WTC11 (cell line): ENCODE measurements around the gene CUEDC1. TPM values are rescaled to one million over a fixed set of nuclear protein-coding genes. Genes with fewer than 3 reads are reported as not detected.

ENCODE experiments used
- ATAC-seq: fragments of 200-7000 bp; cut with Tn5 transposase; 2 replicates; pipeline ENCODE4 v1.10.0; 2021; ENCODE audit warnings: mild to moderate bottlenecking, moderate library complexity
- CTCF ChIA-PET: fragments of 300-600 bp; sonication (Branson Sonifier 250); formaldehyde crosslinking; loops from one replicate; lab custom pipeline; 2021; ENCODE audit warnings: antibody characterized with exemption; lab: Charles Lee
- POLR2A ChIA-PET: fragments of 350-600 bp; sonication (Branson Sonifier 250); formaldehyde crosslinking; loops from one replicate; lab custom pipeline; 2021; ENCODE audit warnings: antibody characterized with exemption; lab: Charles Lee
- DNase-seq: peaks from one replicate; pipeline ENCODE4 v3.0.0; 2021; ENCODE audit warnings: low spot score
- H3K27ac Mint-ChIP-seq: 2 replicates; pipeline ENCODE4 v1.8.0; 2021; ENCODE audit warnings: mixed read lengths
- H3K27me3 Mint-ChIP-seq: 2 replicates; pipeline ENCODE4 v1.8.0; 2021; ENCODE audit warnings: low read depth, mild to moderate bottlenecking, moderate library complexity, mixed read lengths
- H3K36me3 Mint-ChIP-seq: 2 replicates; pipeline ENCODE4 v1.8.0; 2021; ENCODE audit warnings: mixed read lengths
- H3K4me1 Mint-ChIP-seq: 2 replicates; pipeline ENCODE4 v1.8.0; 2022; ENCODE audit warnings: mixed read lengths
- H3K4me3 Mint-ChIP-seq: 2 replicates; pipeline ENCODE4 v1.8.0; 2021; ENCODE audit warnings: mild to moderate bottlenecking, moderate library complexity, mixed read lengths
- H3K9me3 Mint-ChIP-seq: 2 replicates; pipeline ENCODE4 v1.8.0; 2021; ENCODE audit warnings: mixed read lengths
- CREM ChIP-seq: sonication (generic); formaldehyde crosslinking; IDR thresholded peaks from 2 replicates; pipeline ENCODE4 v1.8.1; 2022; ENCODE audit warnings: mild to moderate bottlenecking, missing genetic modification reagents, moderate library complexity
- FOXP1 ChIP-seq: sonication (generic); formaldehyde crosslinking; IDR thresholded peaks from 2 replicates; pipeline ENCODE4 v1.8.0; 2022; ENCODE audit warnings: missing genetic modification reagents, mild to moderate bottlenecking, moderate library complexity, borderline replicate concordance
- HMGA2 ChIP-seq: fragments of 250-450 bp; sonication (Bioruptor Pico); IDR thresholded peaks from 2 replicates; pipeline ENCODE4 v1.4.0; 2021; ENCODE audit warnings: mild to moderate bottlenecking, moderate library complexity
- IRF2 ChIP-seq: sonication (generic); formaldehyde crosslinking; IDR thresholded peaks from 2 replicates; pipeline ENCODE4 v1.8.0; 2022; ENCODE audit warnings: low read depth, missing genetic modification reagents, borderline replicate concordance
- RELA ChIP-seq: sonication (generic); formaldehyde crosslinking; IDR thresholded peaks from 2 replicates; pipeline ENCODE4 v1.8.1; 2022; ENCODE audit warnings: missing genetic modification reagents, mild to moderate bottlenecking, borderline replicate concordance
- RORB ChIP-seq: fragments of 250-450 bp; sonication (Bioruptor Pico); IDR thresholded peaks from 2 replicates; pipeline ENCODE4 v1.9.0; 2021; ENCODE audit warnings: mild to moderate bottlenecking
- ZNF121 ChIP-seq: sonication (generic); formaldehyde crosslinking; IDR thresholded peaks from 2 replicates; pipeline ENCODE4 v1.8.0; 2023; ENCODE audit warnings: missing genetic modification reagents
- ZNF138 ChIP-seq: sonication (generic); formaldehyde crosslinking; conservative IDR thresholded peaks from 2 replicates; pipeline ENCODE4 v1.8.1; 2022; ENCODE audit warnings: mild to moderate bottlenecking, moderate library complexity, missing genetic modification reagents
- ZNF232 ChIP-seq: sonication (generic); formaldehyde crosslinking; IDR thresholded peaks from 2 replicates; pipeline ENCODE4 v1.8.0; 2022; ENCODE audit warnings: mild to moderate bottlenecking, missing genetic modification reagents
- ZNF263 ChIP-seq: sonication (generic); formaldehyde crosslinking; IDR thresholded peaks from 2 replicates; pipeline ENCODE4 v1.8.1; 2022; ENCODE audit warnings: low read depth, mild to moderate bottlenecking, moderate library complexity, missing genetic modification reagents
- ZNF416 ChIP-seq: fragments of 250-450 bp; sonication (Bioruptor Pico); IDR thresholded peaks from 2 replicates; pipeline ENCODE4 v1.9.0; 2021; ENCODE audit warnings: mild to moderate bottlenecking, inconsistent platforms
- ZNF671 ChIP-seq: fragments of 250-450 bp; sonication (Bioruptor Pico); IDR thresholded peaks from 2 replicates; pipeline ENCODE4 v1.8.0; 2021; ENCODE audit warnings: mild to moderate bottlenecking
- total RNA-seq: library from RNA; stranded (reverse); gene quantifications from 3 replicates; pipeline ENCODE4 v1.2.3, GENCODE V29; 2021
- TF ChIP-seq, protein P1 (sequence below): sonication (generic); formaldehyde crosslinking; IDR thresholded peaks from 2 replicates; pipeline ENCODE4 v1.8.1; 2022; ENCODE audit warnings: low read depth, mild to moderate bottlenecking, moderate library complexity, missing genetic modification reagents, borderline replicate concordance
- TF ChIP-seq, protein P2 (sequence below): sonication (generic); formaldehyde crosslinking; IDR thresholded peaks from 2 replicates; pipeline ENCODE4 v1.8.0; 2022; ENCODE audit warnings: mild to moderate bottlenecking, missing genetic modification reagents
- TF ChIP-seq, protein P3 (sequence below): sonication (generic); formaldehyde crosslinking; IDR thresholded peaks from 2 replicates; pipeline ENCODE4 v1.8.1; 2023; ENCODE audit warnings: mild to moderate bottlenecking, missing genetic modification reagents, borderline replicate concordance
- TF ChIP-seq, protein P4 (sequence below): fragments of 250-450 bp; sonication (Bioruptor Pico); IDR thresholded peaks from 2 replicates; pipeline ENCODE4 v1.9.0; 2021; ENCODE audit warnings: mild to moderate bottlenecking
- TF ChIP-seq, protein P5 (sequence below): sonication (generic); formaldehyde crosslinking; IDR thresholded peaks from 2 replicates; pipeline ENCODE4 v1.8.1; 2023; ENCODE audit warnings: mild to moderate bottlenecking, missing genetic modification reagents, moderate library complexity

Gene CUEDC1
- total RNA-seq, 1 experiment from 2014 or later: 12.2 TPM

DNA sequence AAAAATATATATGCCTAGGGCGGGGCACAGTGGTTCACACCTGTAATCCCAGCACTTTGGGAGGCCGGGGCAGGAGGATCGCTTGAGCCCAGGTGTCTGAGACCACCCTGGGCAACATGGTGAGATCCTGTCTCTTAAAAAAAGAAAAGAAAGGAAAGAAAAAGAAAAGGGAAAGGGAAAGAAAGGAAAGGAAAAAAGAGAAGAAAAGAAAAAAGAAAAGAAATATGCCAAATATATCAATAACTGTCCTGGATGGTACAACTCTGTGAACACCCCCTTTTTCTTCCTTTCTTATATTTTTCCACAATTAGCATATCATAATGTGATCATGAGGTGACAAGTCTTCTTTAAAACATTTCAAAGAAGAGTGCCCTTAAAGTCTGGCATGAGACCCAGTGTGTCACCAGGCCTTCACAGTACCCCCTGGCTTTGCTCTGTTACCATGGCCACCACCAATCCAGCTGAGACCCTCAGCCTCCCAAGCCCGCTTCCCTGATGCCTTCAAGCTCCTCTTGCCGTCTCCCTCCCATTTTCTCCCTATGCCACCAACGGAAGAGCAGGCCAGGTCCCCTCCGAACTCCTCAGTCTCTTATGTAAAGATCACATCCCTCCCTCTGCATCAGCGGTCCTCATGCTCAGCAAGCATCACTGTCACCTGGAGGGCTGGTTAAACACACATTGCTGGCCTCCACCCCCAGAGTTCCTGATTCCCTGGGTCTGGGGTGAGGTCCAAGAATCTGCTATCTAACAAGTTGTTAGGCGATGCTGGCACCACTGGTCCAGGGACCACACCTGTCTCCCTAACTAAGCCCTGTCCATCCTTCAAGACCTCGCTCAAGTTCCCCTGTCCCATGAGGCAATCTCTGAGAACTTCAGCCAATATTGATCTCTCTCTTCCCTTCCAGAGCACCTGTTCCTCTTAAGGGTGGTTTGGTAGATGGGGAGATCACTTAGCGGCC lies 44.5 kb downstream of the CUEDC1 start:
- no peak for TF ChIP-seq FOXP1 (CRISPR knock-in tag)
- TF ChIP-seq ZNF232 (CRISPR knock-in tag): no peak
- TF ChIP-seq ZNF263 (CRISPR knock-in tag): no peak
- no peak for TF ChIP-seq RORB (CRISPR knock-in tag)
- TF ChIP-seq IRF2 (CRISPR knock-in tag): no peak
- no peak for TF ChIP-seq ZNF121 (CRISPR knock-in tag)
- TF ChIP-seq RELA (CRISPR knock-in tag): no peak
- TF ChIP-seq ZNF416 (CRISPR knock-in tag): no peak
- Mint-ChIP-seq H3K4me3 (no peak overlapping the region), H3K4me1 (peaks cover 52% of the 10 kb centered on the region), H3K27ac (0 out of 2 replicates have a peak overlapping the region, but pooled peaks have one; percentile 2), H3K36me3 (no peaks in the 10 kb centered on the region), H3K27me3 (no peaks in the 10 kb centered on the region), H3K9me3 (no peaks in the 10 kb centered on the region)
- DNase-seq (no peak), ATAC-seq (no peak)
- POLR2A ChIA-PET: no interaction called here
- CTCF ChIA-PET: interaction anchor here (1.1 to 1.8 kb wide), 4 partner anchors 12 to 76 kb away, joined by 3 to 5 read pairs (median 4); no protein-coding TSS in a partner anchor

DNA sequence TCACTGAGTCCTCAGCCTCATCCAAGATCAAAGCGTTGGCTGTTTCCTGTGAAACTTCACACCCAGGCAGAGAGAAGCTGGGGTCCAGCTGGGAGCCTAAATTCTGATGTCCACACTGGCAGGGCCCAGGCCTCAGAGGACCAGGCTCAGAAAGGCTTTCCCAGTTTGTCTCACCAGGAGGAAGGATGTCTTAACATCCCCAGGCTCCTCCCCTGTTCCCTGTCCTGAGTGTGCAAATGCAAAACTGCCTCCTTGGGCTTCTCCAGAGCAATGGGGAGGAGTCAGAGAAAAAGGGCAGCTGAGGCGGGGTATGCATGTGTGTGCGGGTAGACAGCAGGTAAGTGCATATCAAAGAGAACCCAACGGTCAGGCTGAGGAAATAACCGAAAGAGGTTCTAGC lies 45.7 kb downstream of the CUEDC1 start:
- DNase-seq: no peak
- CTCF ChIA-PET: interaction anchor here (0.6 to 1.8 kb wide), 4 partner anchors 30 to 77 kb away, joined by 3 to 5 read pairs (median 4); no protein-coding TSS in a partner anchor
- Mint-ChIP-seq H3K27ac (peak overlapping the region; percentile 43; the same call in 1 of the 2 replicates), H3K4me3 (no peak overlapping the region), H3K36me3 (no peaks in the 10 kb centered on the region), H3K9me3 (no peaks in the 10 kb centered on the region), H3K4me1 (peaks cover 51% of the 10 kb centered on the region), H3K27me3 (no peaks in the 10 kb centered on the region)
- POLR2A ChIA-PET: no interaction called here
- ATAC-seq: peak; percentile 14
- TF ChIP-seq, protein P1, sequence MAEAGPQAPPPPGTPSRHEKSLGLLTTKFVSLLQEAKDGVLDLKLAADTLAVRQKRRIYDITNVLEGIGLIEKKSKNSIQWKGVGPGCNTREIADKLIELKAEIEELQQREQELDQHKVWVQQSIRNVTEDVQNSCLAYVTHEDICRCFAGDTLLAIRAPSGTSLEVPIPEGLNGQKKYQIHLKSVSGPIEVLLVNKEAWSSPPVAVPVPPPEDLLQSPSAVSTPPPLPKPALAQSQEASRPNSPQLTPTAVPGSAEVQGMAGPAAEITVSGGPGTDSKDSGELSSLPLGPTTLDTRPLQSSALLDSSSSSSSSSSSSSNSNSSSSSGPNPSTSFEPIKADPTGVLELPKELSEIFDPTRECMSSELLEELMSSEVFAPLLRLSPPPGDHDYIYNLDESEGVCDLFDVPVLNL: no peak
- no peak for TF ChIP-seq ZNF121 (CRISPR knock-in tag)
- TF ChIP-seq, protein P2, sequence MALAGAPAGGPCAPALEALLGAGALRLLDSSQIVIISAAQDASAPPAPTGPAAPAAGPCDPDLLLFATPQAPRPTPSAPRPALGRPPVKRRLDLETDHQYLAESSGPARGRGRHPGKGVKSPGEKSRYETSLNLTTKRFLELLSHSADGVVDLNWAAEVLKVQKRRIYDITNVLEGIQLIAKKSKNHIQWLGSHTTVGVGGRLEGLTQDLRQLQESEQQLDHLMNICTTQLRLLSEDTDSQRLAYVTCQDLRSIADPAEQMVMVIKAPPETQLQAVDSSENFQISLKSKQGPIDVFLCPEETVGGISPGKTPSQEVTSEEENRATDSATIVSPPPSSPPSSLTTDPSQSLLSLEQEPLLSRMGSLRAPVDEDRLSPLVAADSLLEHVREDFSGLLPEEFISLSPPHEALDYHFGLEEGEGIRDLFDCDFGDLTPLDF (CRISPR knock-in tag): no peak
- TF ChIP-seq, protein P3, sequence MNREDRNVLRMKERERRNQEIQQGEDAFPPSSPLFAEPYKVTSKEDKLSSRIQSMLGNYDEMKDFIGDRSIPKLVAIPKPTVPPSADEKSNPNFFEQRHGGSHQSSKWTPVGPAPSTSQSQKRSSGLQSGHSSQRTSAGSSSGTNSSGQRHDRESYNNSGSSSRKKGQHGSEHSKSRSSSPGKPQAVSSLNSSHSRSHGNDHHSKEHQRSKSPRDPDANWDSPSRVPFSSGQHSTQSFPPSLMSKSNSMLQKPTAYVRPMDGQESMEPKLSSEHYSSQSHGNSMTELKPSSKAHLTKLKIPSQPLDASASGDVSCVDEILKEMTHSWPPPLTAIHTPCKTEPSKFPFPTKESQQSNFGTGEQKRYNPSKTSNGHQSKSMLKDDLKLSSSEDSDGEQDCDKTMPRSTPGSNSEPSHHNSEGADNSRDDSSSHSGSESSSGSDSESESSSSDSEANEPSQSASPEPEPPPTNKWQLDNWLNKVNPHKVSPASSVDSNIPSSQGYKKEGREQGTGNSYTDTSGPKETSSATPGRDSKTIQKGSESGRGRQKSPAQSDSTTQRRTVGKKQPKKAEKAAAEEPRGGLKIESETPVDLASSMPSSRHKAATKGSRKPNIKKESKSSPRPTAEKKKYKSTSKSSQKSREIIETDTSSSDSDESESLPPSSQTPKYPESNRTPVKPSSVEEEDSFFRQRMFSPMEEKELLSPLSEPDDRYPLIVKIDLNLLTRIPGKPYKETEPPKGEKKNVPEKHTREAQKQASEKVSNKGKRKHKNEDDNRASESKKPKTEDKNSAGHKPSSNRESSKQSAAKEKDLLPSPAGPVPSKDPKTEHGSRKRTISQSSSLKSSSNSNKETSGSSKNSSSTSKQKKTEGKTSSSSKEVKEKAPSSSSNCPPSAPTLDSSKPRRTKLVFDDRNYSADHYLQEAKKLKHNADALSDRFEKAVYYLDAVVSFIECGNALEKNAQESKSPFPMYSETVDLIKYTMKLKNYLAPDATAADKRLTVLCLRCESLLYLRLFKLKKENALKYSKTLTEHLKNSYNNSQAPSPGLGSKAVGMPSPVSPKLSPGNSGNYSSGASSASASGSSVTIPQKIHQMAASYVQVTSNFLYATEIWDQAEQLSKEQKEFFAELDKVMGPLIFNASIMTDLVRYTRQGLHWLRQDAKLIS: no peak
- no peak for TF ChIP-seq ZNF138 (CRISPR knock-in tag)
- TF ChIP-seq, protein P4, sequence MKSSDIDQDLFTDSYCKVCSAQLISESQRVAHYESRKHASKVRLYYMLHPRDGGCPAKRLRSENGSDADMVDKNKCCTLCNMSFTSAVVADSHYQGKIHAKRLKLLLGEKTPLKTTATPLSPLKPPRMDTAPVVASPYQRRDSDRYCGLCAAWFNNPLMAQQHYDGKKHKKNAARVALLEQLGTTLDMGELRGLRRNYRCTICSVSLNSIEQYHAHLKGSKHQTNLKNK (CRISPR knock-in tag): no peak

DNA sequence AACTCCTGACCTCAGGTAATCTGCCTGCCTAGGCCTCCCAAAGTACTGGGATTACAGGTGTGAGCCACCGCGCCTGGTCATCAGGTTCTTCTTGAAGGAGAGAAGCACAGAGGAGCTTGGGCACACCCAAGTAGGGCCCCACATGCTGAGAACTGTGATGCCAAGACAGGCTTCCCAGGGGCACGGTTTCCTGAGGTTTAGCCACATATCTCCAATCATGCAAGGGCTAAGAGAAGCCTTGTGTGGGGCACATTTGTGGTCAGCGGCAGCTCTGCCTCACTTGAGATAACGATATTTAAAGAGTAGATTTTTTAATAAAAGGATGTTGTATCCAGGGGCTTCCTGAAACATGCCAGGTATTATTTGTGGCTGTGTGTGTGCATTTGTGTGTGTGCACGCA lies 46.9 kb downstream of the CUEDC1 start:
- H3K36me3 Mint-ChIP-seq: no peaks in the 10 kb centered on the region
- no peak for DNase-seq

More for the DNA sequence above, 46.9 kb downstream of the CUEDC1 start:
- peaks cover 53% of the 10 kb centered on the region for H3K4me1 Mint-ChIP-seq
- POLR2A ChIA-PET: no interaction called here
- H3K27ac Mint-ChIP-seq: no peak overlapping the region
- no peaks in the 10 kb centered on the region for H3K9me3 Mint-ChIP-seq
- ATAC-seq: no peak
- H3K4me3 Mint-ChIP-seq: no peak overlapping the region
- H3K27me3 Mint-ChIP-seq: no peaks in the 10 kb centered on the region
- TF ChIP-seq ZNF671 (CRISPR knock-in tag) (no peak), HMGA2 (no peak), CREM (CRISPR knock-in tag) (no peak)
- TF ChIP-seq, protein P3: no peak
- TF ChIP-seq, protein P5, sequence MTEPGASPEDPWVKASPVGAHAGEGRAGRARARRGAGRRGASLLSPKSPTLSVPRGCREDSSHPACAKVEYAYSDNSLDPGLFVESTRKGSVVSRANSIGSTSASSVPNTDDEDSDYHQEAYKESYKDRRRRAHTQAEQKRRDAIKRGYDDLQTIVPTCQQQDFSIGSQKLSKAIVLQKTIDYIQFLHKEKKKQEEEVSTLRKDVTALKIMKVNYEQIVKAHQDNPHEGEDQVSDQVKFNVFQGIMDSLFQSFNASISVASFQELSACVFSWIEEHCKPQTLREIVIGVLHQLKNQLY (CRISPR knock-in tag): no peak
- CTCF ChIA-PET: interaction anchor here (0.9 to 1.5 kb wide), 4 partner anchors 10 to 50 kb away, joined by 3 to 5 read pairs (median 4); no protein-coding TSS in a partner anchor
